ENCODE data around the gene XRCC4. TPM values are rescaled to one million over a fixed set of nuclear protein-coding genes. Genes with fewer than 3 reads are reported as not detected.
A peak's percentile ranks its signal among the peaks of the same experiment; 100 is the strongest.

The XRCC4 gene
- polyA plus RNA-seq, 5 donors: 6.3 to 11.3 (median 8.2) TPM

GRCh38 chr5:83265318-83265717 lies 188.0 kb downstream of the XRCC4 start:
- DNase-seq: no peak

DNA sequence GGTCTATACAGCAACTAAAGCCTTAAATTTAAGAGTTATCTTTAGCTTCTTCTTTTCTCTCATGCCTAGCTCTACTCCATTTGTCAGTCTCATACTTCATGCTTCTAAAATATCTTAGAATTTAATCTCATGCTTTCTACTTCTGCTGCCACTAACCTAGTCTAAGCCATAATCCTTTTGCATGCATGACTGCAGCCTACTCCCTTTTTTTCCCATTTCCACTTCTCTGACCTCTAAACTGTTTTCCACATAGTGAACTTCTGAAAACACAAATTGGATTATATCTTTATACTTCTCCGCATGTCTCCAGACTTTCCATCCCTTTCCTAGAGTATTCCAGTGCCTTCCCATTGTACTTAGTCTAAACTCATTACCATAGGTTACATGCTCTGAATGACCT lies 193.0 kb downstream of the XRCC4 start:
- DNase-seq: no peak

DNA sequence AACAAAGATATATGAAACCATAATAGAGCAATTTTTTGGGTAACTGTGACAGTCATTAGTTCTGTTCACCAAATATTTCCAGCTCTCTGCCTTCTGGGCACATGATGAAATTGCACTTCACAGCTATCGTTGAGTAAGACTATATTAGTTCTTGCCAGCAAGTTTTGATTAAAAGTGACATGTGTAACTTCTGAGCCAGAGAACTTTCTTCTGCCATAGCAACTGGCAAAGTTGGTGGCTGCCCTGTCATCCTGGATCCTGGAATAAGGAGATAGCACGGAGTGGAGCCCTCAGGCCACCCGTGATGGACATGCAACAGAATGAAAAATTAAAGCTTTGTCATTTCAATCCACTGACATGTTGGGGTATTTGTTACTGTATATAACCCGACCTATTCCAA lies 199.8 kb downstream of the XRCC4 start:
- DNase-seq: no peak

DNA sequence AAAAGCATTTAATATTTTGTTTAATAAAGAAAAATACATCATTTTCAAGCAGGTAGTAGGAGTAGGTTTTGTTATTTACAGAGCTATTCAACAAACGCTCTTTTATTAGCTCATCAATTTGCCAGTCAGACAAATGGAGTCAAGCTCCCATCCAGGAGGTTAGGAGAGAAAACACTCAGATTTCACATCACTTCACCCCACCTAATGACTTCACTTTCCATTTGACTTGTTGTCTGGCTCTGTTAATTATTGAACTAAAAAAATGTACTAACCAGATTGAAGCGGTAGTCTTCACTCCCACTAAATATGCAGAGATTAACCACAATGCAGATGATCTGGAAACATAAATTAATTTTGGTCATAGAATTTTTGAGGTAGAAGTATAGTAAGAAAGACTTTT lies 200.6 kb downstream of the XRCC4 start:
- no peak for DNase-seq

- no peak for DNase-seq
Observed at GRCh38 chr5:83281176-83281575, 203.8 kb downstream of the XRCC4 start.

DNA sequence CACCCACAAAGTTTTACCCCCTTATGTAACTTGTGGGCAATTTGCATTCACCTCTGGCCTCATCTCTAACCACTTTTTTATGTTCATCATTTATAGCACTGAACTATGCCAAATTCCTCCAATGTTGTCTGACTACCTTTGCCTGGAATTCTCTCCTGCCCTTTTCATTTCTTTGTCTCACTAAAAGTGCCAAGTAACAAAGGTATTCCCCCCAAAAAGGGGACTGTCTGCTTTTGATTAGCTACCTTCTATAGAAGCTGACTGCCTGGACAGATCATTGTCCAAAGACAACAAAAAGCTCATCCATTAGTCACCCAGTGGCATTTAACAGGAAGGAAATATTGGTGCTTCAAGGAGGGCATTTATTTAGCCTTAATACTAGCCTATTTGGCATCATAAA lies 204.3 kb downstream of the XRCC4 start:
- DNase-seq: no peak

- no peak for DNase-seq
Observed at GRCh38 chr5:83283761-83284160, 206.4 kb downstream of the XRCC4 start.

DNA sequence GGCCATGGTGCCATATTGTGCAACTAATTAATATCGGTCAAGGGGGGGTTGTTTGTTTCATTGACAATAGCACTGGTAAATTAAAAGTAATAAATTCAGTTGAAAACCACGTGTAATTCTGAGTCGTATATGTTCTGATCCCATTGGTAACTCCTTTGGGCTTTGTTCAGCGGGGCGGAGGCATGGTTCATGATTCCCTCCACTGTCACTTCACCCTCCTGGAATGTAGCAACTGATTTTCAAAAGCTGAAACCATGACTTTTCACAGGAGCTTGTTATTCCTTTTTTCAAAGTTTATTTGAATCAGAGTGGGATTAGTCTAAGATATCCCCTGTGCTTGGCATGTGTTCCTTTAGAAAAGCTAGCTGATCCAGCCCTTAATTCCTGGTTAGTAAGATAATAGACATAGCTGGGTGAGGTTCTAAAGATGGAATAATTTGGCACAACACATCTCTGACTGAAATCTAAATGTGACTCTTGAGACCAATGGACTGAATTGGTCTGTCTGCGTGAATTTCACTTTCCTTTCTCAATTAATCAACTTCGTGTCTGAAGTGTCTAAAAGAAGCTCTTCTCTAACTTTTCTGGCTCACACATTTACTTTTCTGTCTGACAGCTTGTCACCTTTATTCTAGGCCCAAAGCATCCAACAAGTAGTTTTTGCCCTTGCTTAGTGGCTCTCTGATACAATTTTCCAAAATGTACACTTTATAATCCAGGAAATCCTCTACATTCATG lies 208.5 kb downstream of the XRCC4 start:
- no peak for DNase-seq

GRCh38 chr5:83294246-83294645 lies 216.9 kb downstream of the XRCC4 start:
- DNase-seq: no peak

DNA sequence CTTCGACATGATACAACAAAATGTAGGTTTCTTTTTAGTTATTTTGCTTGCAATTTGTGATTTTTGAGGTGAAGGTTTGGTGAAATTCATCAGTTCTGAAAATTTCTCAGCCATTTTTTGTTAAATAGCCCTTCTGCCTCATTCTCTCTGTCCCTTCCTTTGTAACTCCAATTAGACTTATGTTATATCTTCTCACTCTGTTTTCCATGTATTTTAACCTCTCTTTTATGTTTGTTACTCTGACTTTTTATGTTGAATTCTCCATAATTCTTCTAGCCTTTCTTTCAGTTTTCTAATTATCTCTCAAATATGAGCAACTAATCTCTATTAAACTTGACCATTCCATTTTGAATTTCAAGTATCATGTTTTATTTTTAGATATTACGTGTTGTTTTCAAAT lies 222.0 kb downstream of the XRCC4 start:
- DNase-seq: no peak

DNA sequence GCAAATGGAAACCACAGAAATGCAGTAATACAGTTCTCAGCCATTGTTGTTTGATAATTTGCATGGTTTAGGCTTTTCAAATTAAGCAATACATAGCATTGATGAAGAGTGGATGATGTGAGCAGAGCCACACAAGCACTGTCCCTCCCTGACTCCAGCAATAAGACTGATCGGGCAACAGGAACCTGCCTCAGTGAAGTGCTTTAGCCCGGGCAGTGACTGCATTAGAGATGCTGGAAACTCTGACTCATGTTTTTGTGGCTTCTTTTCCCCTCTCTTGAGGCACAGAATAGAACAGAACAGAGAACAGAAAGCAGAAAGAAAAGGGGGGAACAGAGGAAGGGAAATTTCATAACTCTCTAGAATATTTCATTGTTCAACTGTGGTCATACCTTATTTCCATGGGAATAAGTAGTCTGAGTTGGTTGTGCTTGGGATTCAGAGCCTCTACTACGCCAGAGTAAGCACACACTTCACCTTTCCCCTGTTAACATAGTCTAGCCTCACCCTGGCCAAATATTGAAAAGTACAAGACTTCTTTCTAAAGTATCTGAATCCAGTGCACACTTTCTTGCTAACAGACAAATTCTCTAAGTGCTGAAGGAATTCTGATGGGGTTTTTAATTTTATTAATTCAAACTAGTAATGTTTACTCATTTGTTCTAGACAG lies 229.4 kb downstream of the XRCC4 start:
- DNase-seq: peak; percentile 19 to 42

- DNase-seq: peak in 1 of 2 donors; percentile 15
Observed at GRCh38 chr5:83312663-83313062, 235.3 kb downstream of the XRCC4 start.

DNA sequence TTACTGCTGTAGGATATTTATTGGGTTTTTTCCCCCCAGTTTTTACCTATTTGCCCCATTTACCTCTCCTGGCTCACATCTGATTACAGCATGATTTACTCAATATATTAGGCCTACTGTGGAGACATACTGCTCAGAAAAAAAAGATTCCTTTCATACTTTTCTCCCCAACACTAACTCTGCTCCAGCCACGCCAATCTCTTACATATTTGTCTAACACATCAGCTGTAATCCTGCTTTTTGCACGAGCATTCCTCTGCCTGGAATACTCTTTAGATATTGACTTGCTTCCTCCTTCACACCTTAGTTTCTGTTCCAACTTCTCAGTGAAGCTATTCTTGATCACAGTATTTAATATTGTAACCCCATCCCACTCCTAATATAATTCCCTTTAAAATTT lies 236.1 kb downstream of the XRCC4 start:
- no peak for DNase-seq

DNA sequence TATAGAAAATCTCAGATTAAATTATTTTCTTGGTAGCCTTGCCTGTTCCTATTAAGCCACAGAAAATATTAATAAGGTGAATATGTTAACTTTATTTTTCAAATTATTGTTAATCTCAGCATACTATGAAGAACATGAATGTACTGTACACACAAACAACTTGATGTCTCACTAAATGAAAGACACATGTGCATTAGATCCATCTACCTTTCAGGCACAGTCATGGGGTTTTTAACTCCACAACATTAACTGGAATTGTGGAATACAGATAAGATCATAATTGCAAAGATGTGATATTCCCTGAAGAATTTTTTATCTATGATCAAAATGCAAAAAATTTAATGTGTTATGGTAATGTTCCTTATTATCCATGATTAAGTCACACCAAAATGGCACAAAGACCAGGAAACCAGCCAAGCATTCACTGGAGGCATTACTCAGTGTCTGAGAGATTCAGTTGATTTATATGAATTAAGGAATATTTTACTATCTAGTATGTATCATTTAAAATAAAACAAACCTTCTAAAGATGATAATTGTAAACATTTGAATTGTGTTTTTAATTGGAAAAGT lies 244.2 kb downstream of the XRCC4 start:
- no peak for DNase-seq

GRCh38 chr5:83322273-83322924 lies 245.1 kb downstream of the XRCC4 start:
- DNase-seq: no peak

GRCh38 chr5:83323557-83324180 lies 246.3 kb downstream of the XRCC4 start:
- DNase-seq: no peak

- no peak for DNase-seq
Observed at GRCh38 chr5:83331842-83332241, 254.5 kb downstream of the XRCC4 start.

DNA sequence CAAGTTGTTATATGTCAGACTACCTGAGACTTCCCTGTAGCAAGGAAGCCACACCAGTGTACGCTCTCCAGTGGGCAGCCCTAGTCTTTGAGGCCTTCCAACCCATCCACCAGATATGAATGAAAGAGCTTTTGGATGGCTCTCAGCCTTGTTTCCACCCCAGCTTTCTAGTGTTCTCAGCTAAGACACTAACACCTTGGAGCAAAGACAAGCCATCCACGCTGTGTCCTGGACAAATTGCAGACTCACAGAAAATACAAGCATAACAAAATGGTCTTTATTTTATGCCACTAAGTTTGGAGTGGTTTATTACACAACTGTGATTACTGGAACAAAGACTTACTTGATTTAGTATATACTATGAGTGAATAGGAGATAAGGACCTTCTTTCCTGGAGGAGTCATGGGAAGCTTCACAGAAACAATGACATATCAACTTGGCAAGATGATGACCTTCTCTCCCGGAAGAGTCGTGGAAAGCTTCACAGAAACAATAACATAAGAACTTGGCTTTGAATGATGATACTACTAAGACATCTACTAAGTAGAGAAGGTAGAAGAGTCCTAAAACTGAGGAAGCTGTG lies 260.2 kb downstream of the XRCC4 start:
- DNase-seq: no peak

DNA sequence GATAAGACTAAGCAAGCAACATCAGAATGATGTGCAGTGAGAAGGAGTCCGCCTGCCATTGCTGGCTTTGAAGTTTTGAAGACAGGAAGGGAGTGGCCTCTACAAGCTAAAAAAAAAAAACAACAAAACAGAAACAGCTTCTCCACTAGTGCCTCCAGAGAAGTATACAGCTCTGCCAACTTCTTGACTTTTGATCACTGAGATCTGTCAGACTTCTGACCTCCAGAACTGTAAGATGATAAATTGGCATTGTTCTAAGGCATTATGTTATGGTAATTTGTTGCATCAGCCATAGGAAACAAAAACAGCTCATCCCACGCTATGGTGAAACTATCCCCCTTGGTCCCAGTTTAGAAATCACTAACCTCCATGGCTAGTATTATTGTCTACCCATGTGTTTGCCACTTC lies 263.2 kb downstream of the XRCC4 start:
- DNase-seq: peak; percentile 64 to 76

DNA sequence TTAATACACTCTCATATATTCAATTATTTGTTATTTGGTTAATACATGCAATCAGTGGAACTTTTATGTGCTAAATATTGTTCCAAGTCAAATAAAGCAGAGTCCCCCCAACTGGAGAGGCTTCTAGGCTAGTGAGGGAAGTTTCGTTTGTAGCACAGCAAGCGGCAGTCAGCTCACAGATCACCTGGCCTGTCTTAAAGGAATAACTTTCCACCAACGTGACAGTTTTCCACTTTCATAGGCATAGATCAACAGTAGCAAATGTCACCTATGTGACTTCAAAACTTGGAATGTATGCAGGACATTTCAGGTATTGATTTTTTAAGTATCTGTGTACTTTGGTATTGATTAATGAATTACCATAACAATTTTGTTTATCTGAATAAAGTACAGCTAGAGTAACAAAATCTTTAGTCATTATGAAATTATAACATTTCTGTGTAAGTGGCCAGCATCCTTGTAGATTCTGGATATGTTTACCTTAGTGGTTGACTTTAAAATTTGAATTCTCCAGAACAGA lies 264.5 kb downstream of the XRCC4 start:
- no peak for DNase-seq

DNA sequence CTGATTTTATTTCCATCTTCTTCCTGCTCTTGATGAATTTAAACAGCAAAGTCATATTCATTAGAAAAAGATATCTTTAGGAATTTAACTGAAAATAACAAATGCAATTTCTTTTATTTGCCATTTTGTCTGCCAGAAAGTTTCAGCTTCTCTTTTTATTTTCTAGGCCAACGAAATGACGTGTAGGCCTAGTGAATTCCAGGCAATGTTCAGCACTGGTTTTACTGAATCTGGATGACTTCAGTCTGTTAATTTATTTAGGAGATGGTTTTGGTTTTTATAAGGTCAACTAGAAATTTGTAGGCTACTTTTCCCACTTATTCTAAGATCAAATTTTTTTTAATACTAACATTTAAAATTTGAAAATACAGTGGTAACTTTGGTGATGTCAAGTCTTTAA lies 265.1 kb downstream of the XRCC4 start:
- no peak for DNase-seq

GRCh38 chr5:83343299-83343698 lies 266.0 kb downstream of the XRCC4 start:
- no peak for DNase-seq

Measured in right lung (tissue), 5 donors.